Activated T-cell treated with anti-CD3 and anti-CD28 coated beads for 24 hours (primary cell): ENCODE data around the gene USB1.
A peak's percentile ranks its signal among the peaks of the same experiment; 100 is the strongest.

ENCODE experiments used
- DNase-seq: peaks from one replicate; pipeline ENCODE4 v3.0.0-alpha.2; 2020; ENCODE audit warnings: low read depth

The USB1 gene

DNA sequence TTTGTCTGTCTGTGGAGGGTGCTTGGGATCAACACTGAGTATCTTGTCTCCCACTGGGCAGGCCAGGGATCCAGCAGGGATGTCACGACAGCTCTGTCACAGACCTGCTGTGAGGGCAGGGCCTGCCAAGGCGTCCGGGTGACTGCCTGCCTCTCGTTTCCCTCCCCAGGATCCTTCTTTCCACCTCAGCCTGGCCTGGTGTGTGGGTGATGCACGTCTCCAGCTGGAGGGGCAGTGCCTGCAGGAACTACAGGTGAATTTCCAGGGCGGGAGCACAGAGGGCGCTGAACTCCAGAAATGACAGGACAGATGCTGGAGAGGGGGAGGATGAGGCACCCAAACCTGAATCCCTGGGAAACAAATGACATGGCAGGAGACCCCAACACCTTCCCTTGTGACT lies 17.6 kb downstream of the USB1 start:
- DNase-seq, result no peak

GRCh38 chr16:58019866-58020538 lies 18.8 kb downstream of the USB1 start:
- no peak for DNase-seq

- DNase-seq, result peak; percentile 41
Observed at GRCh38 chr16:58020628-58021521, 19.7 kb downstream of the USB1 start.

DNA sequence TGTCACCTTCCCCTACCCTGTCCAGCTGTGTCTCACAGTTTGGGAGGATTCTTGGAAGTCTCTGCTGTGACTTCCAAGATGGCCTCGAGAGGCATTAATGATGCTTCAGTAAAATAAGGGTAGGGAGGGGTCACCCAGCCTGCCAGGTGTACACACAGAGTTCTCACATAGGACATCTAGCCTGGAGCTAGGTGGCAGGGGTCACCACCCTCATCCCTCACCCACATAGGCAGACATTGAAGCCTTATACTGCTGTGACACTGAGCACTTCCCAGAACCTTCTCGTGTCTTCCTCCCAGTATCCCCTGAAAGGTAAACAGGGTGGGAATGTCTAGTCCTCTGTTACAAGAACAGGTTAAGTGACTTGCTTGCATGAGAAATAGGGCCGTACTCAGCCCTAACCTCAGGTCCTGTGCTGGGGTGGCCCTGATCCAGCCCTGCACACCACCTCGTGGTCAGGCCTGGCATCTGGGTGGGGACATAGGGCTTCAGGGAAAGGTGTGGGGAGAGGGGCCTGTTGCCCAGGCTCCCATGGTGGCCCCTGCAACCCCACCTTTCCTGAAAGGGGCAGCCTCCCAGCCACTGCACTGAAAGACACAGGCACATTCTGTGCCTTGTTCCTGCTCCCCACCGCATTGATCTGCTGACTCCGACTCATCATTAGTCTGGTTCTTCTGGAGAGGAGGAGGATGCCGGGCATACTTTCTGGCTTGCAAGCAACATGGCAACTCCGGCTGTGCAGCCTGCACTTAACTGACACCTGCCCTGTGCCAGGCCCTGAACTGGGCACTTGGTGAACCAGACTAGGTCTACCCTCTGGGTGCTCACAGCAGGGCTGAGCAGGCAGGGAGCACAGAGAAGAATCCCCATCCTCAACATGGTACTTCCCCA lies 20.7 kb downstream of the USB1 start:
- DNase-seq, result no peak

DNA sequence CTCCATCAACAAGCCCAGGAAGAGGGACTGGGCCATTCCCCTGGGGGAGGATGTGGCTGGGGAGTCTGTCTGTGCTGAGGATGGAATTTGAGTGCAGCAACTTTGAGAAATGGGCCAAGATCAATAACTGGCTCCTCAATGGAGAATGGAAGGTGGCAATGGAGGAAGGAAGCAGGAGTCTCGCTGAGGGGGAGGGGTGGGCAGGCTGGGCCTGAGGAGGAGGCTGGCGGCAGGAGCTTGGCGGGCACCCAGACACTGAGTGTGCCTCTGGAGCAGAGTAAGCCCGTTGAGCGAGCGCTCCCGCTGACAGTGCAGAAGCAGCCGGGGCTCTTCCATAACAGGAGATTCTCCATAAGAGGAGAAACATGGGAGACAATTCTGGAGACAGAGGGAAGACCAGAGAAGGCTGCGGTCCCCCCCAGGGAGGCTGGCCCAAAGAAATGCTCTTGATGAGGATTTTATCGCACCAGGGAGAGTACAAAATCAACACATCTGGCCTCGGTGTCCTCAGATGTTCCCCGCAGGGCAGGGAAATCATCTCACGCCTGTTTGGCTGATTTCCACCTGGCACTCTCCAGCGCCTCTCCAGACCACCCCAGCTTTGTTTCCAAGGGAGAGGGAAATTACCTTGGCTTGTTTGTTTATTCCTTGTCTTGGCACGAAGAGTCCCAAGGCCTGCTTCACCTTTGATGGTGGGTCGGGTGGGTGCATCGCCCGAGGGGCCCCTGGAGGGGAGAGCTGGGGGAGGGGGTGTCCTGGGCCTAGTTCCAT lies 21.6 kb downstream of the USB1 start:
- no peak for DNase-seq

- DNase-seq, result no peak
Observed at GRCh38 chr16:58024486-58025350, 23.5 kb downstream of the USB1 start.

DNA sequence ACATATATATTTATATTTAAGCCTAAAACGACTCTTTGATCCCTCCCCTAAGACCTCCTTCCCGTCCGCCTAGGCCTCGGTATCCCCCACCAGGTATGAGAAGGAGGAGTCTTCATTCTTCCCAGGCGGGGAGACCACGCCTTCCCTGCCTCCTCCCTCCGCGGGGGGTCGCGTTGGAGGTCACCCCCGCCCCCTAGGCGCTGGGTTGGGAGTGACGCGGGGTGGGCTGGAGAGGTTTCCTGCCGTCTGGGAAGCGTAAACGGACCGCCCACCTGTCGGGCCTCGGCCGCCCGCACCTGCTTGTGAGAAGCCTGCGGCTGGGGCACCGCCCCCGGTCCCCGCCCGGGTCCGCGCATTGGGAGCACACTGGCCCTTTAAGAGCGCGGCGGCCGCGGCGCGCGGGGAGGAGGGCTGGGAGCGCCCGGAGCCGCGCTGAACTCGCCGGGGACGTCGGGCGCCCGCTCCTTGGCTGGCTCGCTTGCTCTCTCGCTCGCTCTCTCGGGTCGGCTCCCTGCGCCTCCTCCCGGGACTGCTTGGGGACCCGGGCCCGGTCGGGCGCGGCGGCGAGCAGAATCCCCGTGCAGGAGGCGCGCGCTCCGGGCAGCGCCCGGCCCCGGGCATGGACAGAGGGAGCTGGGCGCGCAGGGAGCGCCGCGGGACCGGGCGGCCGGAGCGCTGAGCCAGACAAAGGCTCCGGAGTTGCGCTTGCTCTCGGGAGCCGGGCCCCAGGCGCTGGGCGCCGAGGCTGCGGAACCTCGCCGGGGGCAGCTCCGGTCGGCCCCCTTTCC lies 24.3 kb downstream of the USB1 start, which contains the start of gene MMP15:
Gene MMP15, plus strand, starts transcription at position 404 of the 788 bp plus-strand sequence. CDS start 597 bp downstream, outside the sequence.
- DNase-seq, result peak; percentile 45

DNA sequence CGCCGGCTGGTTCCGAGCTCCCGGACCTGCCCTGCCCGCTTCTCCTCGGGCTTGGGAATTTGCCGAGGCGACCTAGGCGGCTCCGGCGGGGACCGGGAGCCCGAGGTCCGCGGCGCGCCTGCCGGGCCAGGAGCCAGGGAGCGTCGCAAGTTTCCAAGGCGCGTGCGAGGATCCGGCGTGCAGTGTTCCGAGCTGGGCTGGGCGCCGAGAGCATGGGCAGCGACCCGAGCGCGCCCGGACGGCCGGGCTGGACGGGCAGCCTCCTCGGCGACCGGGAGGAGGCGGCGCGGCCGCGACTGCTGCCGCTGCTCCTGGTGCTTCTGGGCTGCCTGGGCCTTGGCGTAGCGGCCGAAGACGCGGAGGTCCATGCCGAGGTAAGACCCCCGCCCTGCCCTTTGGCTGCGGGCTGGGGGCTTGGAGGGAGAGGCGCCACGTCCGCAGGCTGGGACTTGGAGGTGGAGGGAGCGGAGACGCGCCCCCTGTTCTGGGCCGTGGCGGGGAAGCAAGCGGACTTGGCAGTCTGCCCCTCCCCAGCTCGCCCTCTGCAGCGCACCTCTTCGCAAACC lies 25.0 kb downstream of the USB1 start:
- DNase-seq, result no peak

DNA sequence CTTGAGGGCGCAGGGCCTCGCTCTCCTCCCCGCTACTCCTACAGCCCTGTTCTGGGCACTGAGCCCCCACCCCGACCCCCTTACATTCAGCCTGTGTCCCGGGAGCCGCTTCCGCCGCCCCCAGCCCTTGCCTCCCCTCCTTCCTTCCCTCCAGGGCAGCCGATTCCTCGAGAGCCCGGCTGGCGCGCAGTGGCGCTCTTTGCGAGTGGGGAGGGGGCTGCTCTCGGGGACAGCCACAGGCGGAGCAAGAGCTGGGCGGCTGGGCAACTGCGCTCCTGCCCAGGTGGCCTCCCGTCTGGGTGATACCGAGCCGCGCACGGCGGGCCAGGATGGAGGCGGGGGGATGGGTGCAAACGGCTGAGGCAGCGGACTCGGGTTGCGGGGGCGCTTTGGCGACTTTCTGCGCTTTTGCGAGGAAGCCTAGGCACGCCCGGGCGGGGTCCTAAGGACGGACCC lies 25.5 kb downstream of the USB1 start:
- no peak for DNase-seq

- DNase-seq, result no peak
Observed at GRCh38 chr16:58027161-58027915, 26.1 kb downstream of the USB1 start.

DNA sequence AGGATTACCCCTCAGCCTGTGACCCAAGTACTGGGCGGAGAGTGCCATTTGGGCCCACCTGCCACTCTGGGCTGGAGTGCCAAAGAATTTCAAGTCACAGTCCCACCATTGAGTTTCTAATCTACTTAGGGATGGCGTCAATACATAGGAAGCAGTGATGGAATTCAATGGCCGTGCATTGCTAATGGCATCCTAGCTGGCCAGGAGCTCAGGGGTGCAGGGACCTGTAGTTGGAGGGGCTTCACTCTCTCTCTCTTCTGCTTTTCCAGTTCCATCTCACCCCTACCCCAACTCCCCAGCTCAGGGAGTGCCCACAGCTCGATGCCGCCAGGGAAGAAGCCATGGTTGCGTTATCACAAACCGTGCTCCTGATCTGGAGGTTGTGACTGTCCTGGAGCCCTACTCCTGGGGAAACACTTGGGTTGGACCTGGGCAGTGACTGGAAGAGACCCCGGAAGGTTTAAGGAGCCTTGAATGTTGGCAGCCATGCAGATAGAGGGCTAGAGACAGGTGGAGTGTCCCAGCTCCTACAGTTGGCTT lies 26.8 kb downstream of the USB1 start:
- DNase-seq, result no peak

DNA sequence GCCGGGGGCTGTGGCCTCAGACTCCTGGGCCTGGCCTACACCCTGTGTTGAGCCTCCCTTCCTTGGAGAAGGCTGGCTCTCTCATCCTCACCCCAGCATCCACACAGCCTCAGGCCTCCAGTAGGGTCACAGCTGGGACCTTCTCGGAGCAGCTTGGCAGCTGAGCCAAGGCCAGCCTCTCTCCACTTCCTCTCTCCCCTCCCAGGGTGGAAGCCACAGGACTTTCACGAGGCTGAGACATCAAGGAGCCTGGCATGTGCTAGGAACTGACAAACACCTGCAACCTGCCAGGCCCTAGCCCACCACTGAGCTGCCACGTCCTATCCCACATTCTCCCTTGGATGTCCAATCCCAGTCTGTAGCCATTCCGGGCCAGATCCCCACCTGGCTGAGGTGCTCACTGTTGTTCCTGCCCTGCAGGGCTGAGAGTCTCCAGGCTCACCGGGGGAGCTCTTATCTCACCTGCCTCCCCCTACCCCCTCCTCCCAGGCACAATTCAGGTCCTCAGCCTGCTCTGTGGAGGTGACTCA lies 27.4 kb downstream of the USB1 start:
- DNase-seq, result no peak

DNA sequence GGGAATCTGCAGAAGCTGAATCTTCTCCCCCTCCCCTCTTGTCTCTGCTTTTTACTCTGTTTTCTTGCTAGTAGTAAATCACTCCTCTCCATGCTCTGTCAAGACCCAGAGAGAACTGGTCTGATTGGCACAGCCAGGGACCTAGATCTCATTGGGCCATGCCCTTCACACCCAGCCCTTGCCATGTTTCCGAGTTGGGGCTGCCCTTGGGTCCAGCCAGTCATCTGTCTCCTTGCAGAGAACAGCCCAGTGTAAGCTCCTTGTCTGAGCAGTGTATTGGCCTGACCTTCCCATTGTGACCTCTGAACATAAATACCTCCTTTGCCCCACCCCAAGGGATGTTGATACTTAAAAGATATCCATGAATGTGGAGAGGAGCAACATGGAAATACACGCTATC lies 28.2 kb downstream of the USB1 start:
- no peak for DNase-seq

DNA sequence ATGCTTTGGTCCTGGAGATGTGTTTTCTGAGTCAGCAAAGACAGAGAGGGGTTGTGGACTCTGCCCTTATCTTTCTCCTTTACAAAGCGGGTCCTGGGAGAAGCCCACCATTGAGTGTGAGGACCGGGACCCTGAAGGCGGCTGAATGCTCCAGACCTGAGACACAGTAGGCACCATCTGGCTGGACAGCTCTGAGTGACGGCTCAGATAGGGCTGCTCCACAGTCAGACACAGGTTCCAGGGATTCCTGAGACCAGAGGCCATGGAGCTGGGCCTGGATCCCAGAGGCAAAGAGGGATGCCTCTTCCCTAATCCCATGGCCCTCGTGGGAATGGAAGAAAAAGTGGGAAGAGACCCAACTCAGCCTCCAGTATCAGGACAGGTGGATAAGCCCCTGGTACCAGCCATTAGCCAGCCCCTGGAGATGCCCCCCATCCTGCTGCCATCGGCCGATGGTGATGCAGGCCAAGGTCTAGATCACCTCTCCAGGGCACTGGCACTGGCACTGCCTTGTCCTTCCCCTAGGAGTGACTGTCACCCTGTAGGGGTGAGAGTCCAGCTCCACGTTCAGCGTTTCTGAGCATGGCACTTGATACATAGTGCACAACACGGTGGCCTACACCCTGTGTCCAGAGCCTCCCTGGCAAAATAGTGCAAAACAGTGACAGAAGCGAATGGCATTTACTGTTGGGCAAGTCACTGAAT lies 29.1 kb downstream of the USB1 start:
- DNase-seq, result no peak

DNA sequence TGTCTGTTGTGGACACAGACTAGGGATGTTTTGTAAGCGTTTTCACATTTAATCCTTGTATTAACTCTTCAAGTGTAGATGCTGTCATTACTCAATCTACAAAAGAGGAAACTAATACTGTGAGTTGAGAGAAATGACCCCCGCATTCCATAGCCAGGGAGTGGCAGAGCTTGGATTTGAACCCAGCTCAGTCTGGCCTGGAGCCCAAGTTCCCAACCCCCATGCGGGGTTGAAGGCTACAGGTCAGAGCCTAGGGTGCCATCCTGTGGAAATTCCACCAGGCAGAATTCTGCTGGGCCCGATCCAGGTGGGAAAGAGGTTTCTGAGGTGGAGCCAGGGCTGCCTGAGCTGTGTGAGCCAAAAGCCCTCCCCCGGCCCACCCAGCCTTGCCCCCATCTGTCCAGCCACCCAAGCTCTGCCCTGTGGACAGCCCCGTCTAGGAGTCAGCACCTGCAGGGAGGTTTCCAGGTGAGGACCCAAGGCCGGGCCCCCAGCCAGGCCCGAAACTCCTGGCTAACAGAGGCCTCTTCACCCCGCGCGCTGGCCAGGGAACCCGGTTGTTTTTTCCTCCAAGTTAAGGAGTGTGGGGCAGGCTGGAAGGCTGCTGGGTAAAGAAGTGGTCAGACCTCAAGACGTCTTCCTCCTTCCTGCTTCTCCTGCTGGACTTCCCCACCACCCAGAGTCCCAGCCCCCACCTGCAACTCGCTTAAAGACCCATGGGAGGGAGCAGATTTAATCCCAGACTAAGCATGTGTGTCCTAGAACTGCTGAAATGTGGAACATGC lies 30.0 kb downstream of the USB1 start:
- DNase-seq, result no peak

DNA sequence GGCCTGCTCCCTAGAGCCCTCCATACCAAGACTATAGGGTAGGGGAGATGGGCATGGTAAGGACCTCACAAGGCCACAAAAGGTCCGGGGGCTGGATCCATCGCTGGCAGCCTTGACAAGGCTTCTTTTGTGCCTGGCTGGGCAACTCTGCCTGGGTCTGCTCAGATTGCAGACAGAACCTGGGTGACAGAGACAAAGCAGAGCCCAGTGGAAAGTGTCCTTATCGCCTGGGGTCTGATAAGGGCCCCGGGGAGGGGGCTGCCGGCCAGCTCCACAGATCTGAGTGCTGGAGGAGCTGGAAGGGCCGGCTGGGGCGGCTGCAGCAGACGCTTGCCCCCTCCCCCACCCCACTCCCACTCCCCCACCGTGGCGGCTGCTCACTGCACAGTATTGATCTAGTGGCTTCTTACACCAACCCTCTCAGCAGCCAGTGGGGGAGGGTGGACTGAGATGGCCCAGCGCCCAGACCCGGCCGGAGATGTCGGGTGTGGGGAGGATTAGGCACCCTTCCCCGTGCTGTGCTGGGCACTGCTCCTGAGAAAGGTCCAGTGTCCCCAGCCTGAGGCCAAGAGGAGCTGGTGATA lies 31.6 kb downstream of the USB1 start:
- no peak for DNase-seq
